Right hindlimb (tissue), 1 donor: ENCODE measurements around the gene MEIS1.
"Not testable (repeated sequence)": the region's sequence is repeated elsewhere in the genome, so short reads cannot be mapped to it uniquely, and the experiment has no call there.

Source experiments
- DNase-seq: peaks from one replicate; pipeline ENCODE4 v3.0.0-alpha.2; 2018

Gene MEIS1

GRCh38 chr2:66434679-66435548 is at the start of gene MEIS1:
MEIS1 (plus strand) TSS chr2:66435125; CDS start chr2:66435857, 732 bp downstream.
- peak; percentile 96 for DNase-seq

- DNase-seq: peak; percentile 45
These were observed 47.7 kb upstream of the MEIS1 start for GRCh38 chr2:66387016-66387753.

- no peak for DNase-seq
These were observed 45.2 kb upstream of the MEIS1 start for GRCh38 chr2:66389651-66390131.

- no peak for DNase-seq
These were observed 44.8 kb upstream of the MEIS1 start for GRCh38 chr2:66390152-66390551.

- DNase-seq: no peak
These were observed 44.1 kb upstream of the MEIS1 start for GRCh38 chr2:66390811-66391210.

- not testable (repeated sequence) for DNase-seq
These were observed 43.7 kb upstream of the MEIS1 start for GRCh38 chr2:66391240-66391639.

GRCh38 chr2:66405473-66405872 is 29.5 kb upstream of the MEIS1 start:
- no peak for DNase-seq

- no peak for DNase-seq
These were observed 26.0 kb upstream of the MEIS1 start for GRCh38 chr2:66408905-66409304.

- no peak for DNase-seq
These were observed 22.1 kb upstream of the MEIS1 start for GRCh38 chr2:66412874-66413273.

- DNase-seq: no peak
These were observed 20.0 kb upstream of the MEIS1 start for GRCh38 chr2:66414896-66415295.

GRCh38 chr2:66418381-66418780 is 16.5 kb upstream of the MEIS1 start:
- DNase-seq: no peak

- no peak for DNase-seq
These were observed 13.3 kb upstream of the MEIS1 start for GRCh38 chr2:66421612-66422011.

- no peak for DNase-seq
These were observed 11.4 kb upstream of the MEIS1 start for GRCh38 chr2:66423391-66424124.

GRCh38 chr2:66426244-66427111 is 8.4 kb upstream of the MEIS1 start:
- peak; percentile 13 for DNase-seq

- DNase-seq: no peak
These were observed 7.6 kb upstream of the MEIS1 start for GRCh38 chr2:66427300-66427699.

GRCh38 chr2:66428986-66429612 is 5.8 kb upstream of the MEIS1 start:
- peak; percentile 27 for DNase-seq

- no peak for DNase-seq
These were observed 5.0 kb upstream of the MEIS1 start for GRCh38 chr2:66429693-66430504.

- DNase-seq: no peak
These were observed 4.2 kb upstream of the MEIS1 start for GRCh38 chr2:66430505-66431273.

- no peak for DNase-seq
These were observed 3.7 kb upstream of the MEIS1 start for GRCh38 chr2:66431274-66431642.
